HepG2 (cell line): Measurements from ENCODE around the gene PMVK.

ENCODE experiments used
- ATF1 ChIP-seq: IDR thresholded peaks from 2 replicates; pipeline ENCODE4 v1.6.1; 2016; ENCODE audit warnings: mild to moderate bottlenecking, control low read depth
- CTCF ChIP-seq: sonication (generic); formaldehyde crosslinking; IDR thresholded peaks from 2 replicates; pipeline ENCODE4 v1.5.0; 2020; ENCODE audit warnings: mild to moderate bottlenecking, missing genetic modification reagents, moderate library complexity
- EHMT2 ChIP-seq: fragments of 200-600 bp; sonication (generic); IDR thresholded peaks from 2 replicates; pipeline ENCODE4 v1.7.0; 2017; ENCODE audit warnings: antibody characterized with exemption, low read depth, low read length, borderline replicate concordance
- ERF ChIP-seq: IDR thresholded peaks from 2 replicates; pipeline ENCODE4 v1.6.1; 2018; ENCODE audit warnings: missing biosample characterization, missing genetic modification reagents
- FOXK2 ChIP-seq: fragments of 450-650 bp; IDR thresholded peaks from 2 replicates; pipeline ENCODE4 v1.6.1; 2016
- MTA3 ChIP-seq: sonication (generic); formaldehyde crosslinking; IDR thresholded peaks from 2 replicates; pipeline ENCODE4 v1.4.0; 2020; ENCODE audit warnings: missing genetic modification reagents
- MXI1 ChIP-seq: IDR thresholded peaks from 3 replicates; pipeline ENCODE4 v1.6.1; 2012; ENCODE audit warnings: low read depth, low read length, inconsistent platforms, borderline replicate concordance
- MYC ChIP-seq: sonication (generic); formaldehyde crosslinking; IDR thresholded peaks from 2 replicates; pipeline ENCODE4 v1.9.0; 2021; ENCODE audit warnings: missing genetic modification reagents, borderline replicate concordance
- SIN3B ChIP-seq: fragments of 150-350 bp; IDR thresholded peaks from 2 replicates; pipeline ENCODE4 v1.6.1; 2014; ENCODE audit warnings: low read length
- TAF1 ChIP-seq: sonication (generic); formaldehyde crosslinking; IDR thresholded peaks from 2 replicates; pipeline ENCODE4 v1.4.0; 2020; ENCODE audit warnings: missing genetic modification reagents
- ZBTB44 ChIP-seq: sonication (generic); formaldehyde crosslinking; IDR thresholded peaks from 2 replicates; pipeline ENCODE4 v1.4.0; 2020; ENCODE audit warnings: missing genetic modification reagents
- ZNF513 ChIP-seq: sonication (generic); formaldehyde crosslinking; conservative IDR thresholded peaks from 2 replicates; pipeline ENCODE4 v1.5.0; 2020; ENCODE audit warnings: missing genetic modification reagents

- TF ChIP-seq ZBTB44 (CRISPR knock-in tag) = no peak
- no peak for TF ChIP-seq EHMT2
- no peak for TF ChIP-seq MYC (CRISPR knock-in tag)
- TF ChIP-seq CTCF = no peak
- no peak for TF ChIP-seq MTA3 (CRISPR knock-in tag)
- no peak for TF ChIP-seq TAF1 (CRISPR knock-in tag)
- no peak for TF ChIP-seq MXI1
- TF ChIP-seq ERF (CRISPR knock-in tag) = no peak
- no peak for TF ChIP-seq ZNF513 (CRISPR knock-in tag)
- TF ChIP-seq ATF1 (CRISPR knock-in tag) = no peak
- no peak for TF ChIP-seq FOXK2
- TF ChIP-seq SIN3B = no peak
These were observed 4.2 kb upstream of the PMVK start for GRCh38 chr1:154940651-154941194.
